Uterus (tissue), 4 donors: ENCODE data around the gene EML6. TPM values are rescaled to one million over a fixed set of nuclear protein-coding genes. Genes with fewer than 3 reads are reported as not detected.
A peak's percentile ranks its signal among the peaks of the same experiment; 100 is the strongest.
"Not testable (repeated sequence)": the region's sequence is repeated elsewhere in the genome, so short reads cannot be mapped to it uniquely, and the experiment has no call there.

ENCODE experiments used
- DNase-seq, 2 donors: peaks; one replicate each; pipeline ENCODE4 v3.0.0-alpha.2; 2019 to 2020
- H3K27ac ChIP-seq, 2 donors: fragments of 200-600 bp; sonication (generic); 1 replicate in 1 of 2; 2 replicates in 1 of 2; pipeline ENCODE4 v1.5.1; 2016 to 2018
- H3K27me3 ChIP-seq, 2 donors: fragments of 200-600 bp; sonication (generic); one replicate each; pipeline ENCODE4 v1.5.1; 2018 to 2019; ENCODE audit warnings: control low read depth in 1 of 2
- H3K36me3 ChIP-seq, 2 donors: fragments of 200-600 bp; sonication (generic); one replicate each; pipeline ENCODE4 v1.5.1; 2019; ENCODE audit warnings: control low read depth in 1 of 2
- H3K4me1 ChIP-seq, 2 donors: fragments of 200-600 bp; sonication (generic); one replicate each; pipeline ENCODE4 v1.5.1; 2018 to 2019; ENCODE audit warnings: control low read depth in 1 of 2
- H3K4me3 ChIP-seq, 2 donors: fragments of 200-600 bp; sonication (generic); 1 replicate in 1 of 2; 2 replicates in 1 of 2; pipeline ENCODE4 v1.5.1; 2018 to 2019; ENCODE audit warnings: mild to moderate bottlenecking in 1 of 2
- H3K9me3 ChIP-seq, 2 donors: fragments of 200-600 bp; sonication (generic); one replicate each; pipeline ENCODE4 v1.5.1; 2019; ENCODE audit warnings: control low read depth in 1 of 2
- POLR2A ChIP-seq, 2 donors: fragments of 450-650 bp; IDR thresholded peaks; one replicate each; pipeline ENCODE4 v1.6.1; 2016; ENCODE audit warnings: antibody characterized with exemption in 2 of 2, mild to moderate bottlenecking in 1 of 2, moderate library complexity in 1 of 2
- intact Hi-C: fragments of 100-400 bp; cut with DNase I; formaldehyde crosslinking; loops from one replicate; pipeline ENCODE4 v1.15.1; 2023; ENCODE audit warnings: low total_unique reads
- total RNA-seq, 4 donors: library from RNA; depleted of rRNA in 3 of 4; stranded (reverse); fragments of >200 nt in 3 of 4; gene quantifications; one replicate each; pipeline versions ENCODE4 v1.1.0 to v1.2.4, GENCODE V29; 2014 to 2023
- TF ChIP-seq, protein P1 (sequence below), 4 experiments: fragments of 200-600 bp in 2 of 4; fragments of 450-650 bp in 2 of 4; sonication (generic) in 2 of 4; IDR thresholded peaks; one replicate each; pipeline ENCODE4 v1.5.1; 2016 to 2019; ENCODE audit warnings: antibody characterized with exemption in 4 of 4, mild to moderate bottlenecking in 2 of 4, moderate library complexity in 1 of 4
- donor health status: DM: yes; HTN: yes; CAD: no.

The EML6 gene
- total RNA-seq, 4 donors from 2014 or later: 0.26 to 2.4 (median 1.5) TPM

DNA sequence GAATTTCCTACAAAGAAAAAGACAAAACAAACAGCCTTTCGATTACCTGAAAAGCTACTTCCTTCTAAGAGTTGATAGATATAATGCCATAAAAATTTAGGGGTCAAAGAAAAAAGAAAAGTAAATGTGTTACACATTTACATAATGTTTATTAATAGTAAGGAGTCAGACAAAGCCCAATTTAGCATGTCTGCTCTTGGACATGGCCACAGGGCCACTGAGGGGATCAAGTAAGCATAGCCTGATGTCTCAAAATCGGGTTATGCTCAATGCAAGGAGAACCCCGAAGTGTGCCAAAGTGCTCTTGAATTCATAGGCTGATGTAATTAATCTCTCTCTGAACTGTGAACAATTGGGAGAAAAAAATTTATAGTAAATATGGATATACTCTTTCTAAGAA lies 265.1 kb downstream of the EML6 start:
- TF ChIP-seq POLR2A (IDR thresholded peaks at IDR 0.05): no peak
- TF ChIP-seq, protein P1, sequence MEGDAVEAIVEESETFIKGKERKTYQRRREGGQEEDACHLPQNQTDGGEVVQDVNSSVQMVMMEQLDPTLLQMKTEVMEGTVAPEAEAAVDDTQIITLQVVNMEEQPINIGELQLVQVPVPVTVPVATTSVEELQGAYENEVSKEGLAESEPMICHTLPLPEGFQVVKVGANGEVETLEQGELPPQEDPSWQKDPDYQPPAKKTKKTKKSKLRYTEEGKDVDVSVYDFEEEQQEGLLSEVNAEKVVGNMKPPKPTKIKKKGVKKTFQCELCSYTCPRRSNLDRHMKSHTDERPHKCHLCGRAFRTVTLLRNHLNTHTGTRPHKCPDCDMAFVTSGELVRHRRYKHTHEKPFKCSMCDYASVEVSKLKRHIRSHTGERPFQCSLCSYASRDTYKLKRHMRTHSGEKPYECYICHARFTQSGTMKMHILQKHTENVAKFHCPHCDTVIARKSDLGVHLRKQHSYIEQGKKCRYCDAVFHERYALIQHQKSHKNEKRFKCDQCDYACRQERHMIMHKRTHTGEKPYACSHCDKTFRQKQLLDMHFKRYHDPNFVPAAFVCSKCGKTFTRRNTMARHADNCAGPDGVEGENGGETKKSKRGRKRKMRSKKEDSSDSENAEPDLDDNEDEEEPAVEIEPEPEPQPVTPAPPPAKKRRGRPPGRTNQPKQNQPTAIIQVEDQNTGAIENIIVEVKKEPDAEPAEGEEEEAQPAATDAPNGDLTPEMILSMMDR (IDR thresholded peaks at IDR 0.05): no peak
- Histone ChIP-seq H3K27me3 (no peaks in the 10 kb centered on the region), H3K4me1 (peaks cover 3 to 15% of the 10 kb centered on the region in 2 donors), H3K4me3 (no peak overlapping the region), H3K36me3 (no peaks in the 10 kb centered on the region), H3K27ac (no peak overlapping the region), H3K9me3 (no peaks in the 10 kb centered on the region)
- intact Hi-C loops: no loop called here
- DNase-seq: no peak

GRCh38 chr2:54990694-54991093 lies 267.2 kb downstream of the EML6 start:
- H3K4me3 ChIP-seq, DNase-seq, H3K27me3 ChIP-seq, H3K27ac ChIP-seq, H3K4me1 ChIP-seq, H3K36me3 ChIP-seq, H3K9me3 ChIP-seq, intact Hi-C loops: not testable (repeated sequence)

DNA sequence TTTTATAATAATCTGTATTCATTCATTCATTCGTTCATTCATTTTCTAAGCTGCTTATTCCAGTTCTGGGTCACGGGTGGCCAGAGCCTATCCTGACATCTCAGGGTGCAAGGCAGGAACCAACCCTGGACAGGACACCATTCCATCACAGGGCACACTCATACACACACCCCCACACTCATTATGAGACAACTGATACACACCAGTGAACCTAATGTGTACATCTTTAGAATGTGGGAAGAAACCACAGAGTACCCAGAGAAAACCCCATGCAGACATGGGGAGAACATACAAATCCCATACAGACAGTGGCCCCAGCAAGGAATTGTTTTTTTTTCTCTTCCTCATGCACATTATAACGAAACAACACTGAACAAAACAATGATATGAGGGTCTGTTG lies 272.1 kb downstream of the EML6 start:
- Histone ChIP-seq H3K27me3 (no peaks in the 10 kb centered on the region), H3K4me1 (peaks cover 0 to 4% of the 10 kb centered on the region in 2 donors), H3K36me3 (no peaks in the 10 kb centered on the region), H3K4me3 (no peak overlapping the region), H3K27ac (no peak overlapping the region), H3K9me3 (no peaks in the 10 kb centered on the region)
- DNase-seq: no peak
- intact Hi-C loops: no loop called here
- TF ChIP-seq, protein P1 (IDR thresholded peaks at IDR 0.05): no peak
- TF ChIP-seq POLR2A (IDR thresholded peaks at IDR 0.05): no peak

- TF ChIP-seq, protein P1 (IDR thresholded peaks at IDR 0.05): no peak
- TF ChIP-seq POLR2A (IDR thresholded peaks at IDR 0.05): no peak
- Histone ChIP-seq H3K27ac (no peak overlapping the region), H3K36me3 (no peaks in the 10 kb centered on the region), H3K9me3 (no peaks in the 10 kb centered on the region), H3K27me3 (no peaks in the 10 kb centered on the region), H3K4me3 (no peak overlapping the region), H3K4me1 (no peaks in the 10 kb centered on the region)
- intact Hi-C loops: no loop called here
- no peak for DNase-seq
Measured at GRCh38 chr2:54997826-54998225, 274.4 kb downstream of the EML6 start.

DNA sequence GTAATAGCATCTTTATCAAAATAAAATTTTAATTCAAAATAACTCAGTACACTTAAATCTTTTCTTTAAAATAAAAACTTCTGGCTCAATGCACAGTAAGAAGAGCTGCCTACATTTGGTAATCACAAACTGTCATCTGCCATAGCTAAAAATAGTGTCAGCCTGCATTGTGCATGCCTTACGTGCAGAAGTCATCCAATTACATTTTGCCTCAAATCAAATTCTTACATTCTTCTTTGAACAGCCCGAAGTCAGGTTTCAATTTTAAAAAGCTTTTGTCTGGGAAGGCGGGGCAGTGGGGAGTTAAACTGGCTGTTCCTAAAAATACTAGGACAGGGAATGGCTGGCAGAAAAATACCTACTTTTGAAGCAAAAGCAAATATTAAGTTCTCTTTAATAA lies 275.7 kb downstream of the EML6 start:
- H3K27ac ChIP-seq: peak overlapping the region in 1 of 2 donors; percentile 31
- no peak for DNase-seq
- no peaks in the 10 kb centered on the region for H3K27me3 ChIP-seq
- H3K36me3 ChIP-seq: no peaks in the 10 kb centered on the region
- H3K4me3 ChIP-seq: no peak overlapping the region
- H3K9me3 ChIP-seq: no peaks in the 10 kb centered on the region
- H3K4me1 ChIP-seq: no peaks in the 10 kb centered on the region
- intact Hi-C loops: no loop called here
- TF ChIP-seq, protein P1 (IDR thresholded peaks at IDR 0.05): no peak
- no peak for TF ChIP-seq POLR2A (IDR thresholded peaks at IDR 0.05)

DNA sequence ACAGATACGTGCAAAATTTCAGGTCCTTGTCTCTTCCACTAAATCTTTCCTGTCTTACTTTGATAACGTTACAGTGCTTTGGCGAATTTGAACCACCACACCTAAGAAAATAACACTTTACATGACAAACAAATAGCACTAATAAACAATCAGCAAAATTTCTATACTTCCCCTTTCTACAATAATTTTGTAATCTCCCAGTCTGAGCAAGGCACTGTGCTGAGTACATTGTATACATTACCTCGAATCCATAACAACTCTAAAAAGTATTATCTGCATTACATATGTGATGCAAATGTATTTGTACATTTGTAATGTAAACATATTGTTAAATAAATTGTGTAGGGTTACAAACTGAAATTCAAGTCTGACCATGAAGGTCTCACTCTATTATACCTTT lies 276.9 kb downstream of the EML6 start:
- Histone ChIP-seq H3K27ac (no peak overlapping the region), H3K27me3 (no peaks in the 10 kb centered on the region), H3K9me3 (no peaks in the 10 kb centered on the region), H3K4me3 (no peak overlapping the region), H3K36me3 (no peaks in the 10 kb centered on the region), H3K4me1 (no peaks in the 10 kb centered on the region)
- intact Hi-C loops: no loop called here
- no peak for DNase-seq
- no peak for TF ChIP-seq POLR2A (IDR thresholded peaks at IDR 0.05)
- TF ChIP-seq, protein P1 (IDR thresholded peaks at IDR 0.05): no peak
